H1 (cell line): ENCODE results near the gene ZBTB34. TPM values are rescaled to one million over a fixed set of nuclear protein-coding genes. Genes with fewer than 3 reads are reported as not detected.
A peak's percentile ranks its signal among the peaks of the same experiment; 100 is the strongest.

Source experiments
- CTCF ChIA-PET: fragments of 300-600 bp; sonication (Branson Sonifier 250); formaldehyde crosslinking; loops from one replicate; lab custom pipeline; 2021; ENCODE audit not compliant: partially characterized antibody; lab: Charles Lee
- POLR2A ChIA-PET: fragments of 300-600 bp; sonication (Branson Sonifier 250); formaldehyde crosslinking; loops from one replicate; lab custom pipeline; 2021; ENCODE audit warnings: inconsistent platforms; ENCODE audit not compliant: partially characterized antibody; lab: Charles Lee
- DNase-seq, 2 experiments: peaks; one replicate each; pipeline versions ENCODE4 v3.0.0 to v3.0.0-alpha.2; 2010 to 2022; ENCODE audit warnings: low spot score in 2 of 2, low read depth in 1 of 2, mixed read lengths in 1 of 2
- FAIRE-seq: peaks from 2 replicates; lab custom pipeline; 2011; peaks lifted over from hg19 to GRCh38; lab: Jason Lieb, UNC
- H2AFZ ChIP-seq: 2 replicates; pipeline ENCODE4 v1.8.1; 2012; ENCODE audit warnings: low read length, inconsistent platforms
- H2AK5ac ChIP-seq: 2 replicates; pipeline ENCODE4 v1.6.1; 2013; ENCODE audit warnings: low read depth, low read length
- H2BK120ac ChIP-seq: replicated peaks from 2 replicates; pipeline ENCODE3; 2013; ENCODE audit warnings: low read depth, low read length, inconsistent platforms
- H2BK12ac ChIP-seq: 2 replicates; pipeline ENCODE4 v1.6.1; 2013; ENCODE audit warnings: low read depth, low read length
- H2BK15ac ChIP-seq: 2 replicates; pipeline ENCODE4 v1.6.1; 2013; ENCODE audit warnings: low read length
- H2BK20ac ChIP-seq: 2 replicates; pipeline ENCODE4 v1.6.1; 2013; ENCODE audit warnings: low read length
- H2BK5ac ChIP-seq: 2 replicates; pipeline ENCODE4 v1.6.1; 2013; ENCODE audit warnings: low read depth, low read length
- H3K14ac ChIP-seq: 2 replicates; pipeline ENCODE4 v1.6.1; 2013; ENCODE audit warnings: inconsistent platforms; ENCODE audit not compliant: insufficient read length
- H3K18ac ChIP-seq: 2 replicates; pipeline ENCODE4 v1.6.1; 2013; ENCODE audit warnings: low read length; ENCODE audit errors: extremely low read depth
- H3K23ac ChIP-seq: 2 replicates; pipeline ENCODE4 v1.6.1; 2013; ENCODE audit warnings: inconsistent platforms; ENCODE audit not compliant: insufficient read length
- H3K23me2 ChIP-seq: 2 replicates; pipeline ENCODE4 v1.6.1; 2013; ENCODE audit warnings: low read depth, low read length
- H3K27ac ChIP-seq: 2 replicates; pipeline ENCODE4 v1.6.1; 2011; ENCODE audit warnings: low read depth, low read length, inconsistent platforms
- H3K27me3 ChIP-seq, 4 experiments: replicated peaks in 1 of 4; 1 replicate in 1 of 4; 2 replicates in 3 of 4; pipeline versions ENCODE4 v1.6.1 to v1.8.1; 2011 to 2013; ENCODE audit warnings: low read length in 3 of 4, mild to moderate bottlenecking in 3 of 4, inconsistent platforms in 2 of 4, mixed read lengths in 2 of 4, moderate library complexity in 1 of 4; ENCODE audit not compliant: control insufficient read depth in 3 of 4, insufficient read depth in 3 of 4; ENCODE audit errors: extremely low read depth in 1 of 4
- H3K36me3 ChIP-seq, 4 experiments: 2 replicates each; pipeline versions ENCODE4 v1.6.1 to v1.8.1; 2011 to 2013; ENCODE audit warnings: mild to moderate bottlenecking in 4 of 4, low read length in 3 of 4, moderate library complexity in 2 of 4, control low read depth in 1 of 4, inconsistent platforms in 1 of 4; ENCODE audit not compliant: insufficient read depth in 4 of 4, control insufficient read depth in 2 of 4
- H3K4ac ChIP-seq: replicated peaks from 2 replicates; pipeline ENCODE3; 2013; ENCODE audit warnings: low read length, low read depth, mixed read lengths, inconsistent platforms; ENCODE audit not compliant: insufficient read length
- H3K4me1 ChIP-seq, 4 experiments: replicated peaks in 1 of 4; 1 replicate in 1 of 4; 2 replicates in 3 of 4; pipeline versions ENCODE4 v1.6.1 to v1.8.1; 2011 to 2013; ENCODE audit warnings: low read length in 3 of 4, inconsistent platforms in 2 of 4, mixed read lengths in 1 of 4; ENCODE audit not compliant: insufficient read depth in 4 of 4, control insufficient read depth in 3 of 4
- H3K4me2 ChIP-seq, 2 experiments: 2 replicates each; pipeline versions ENCODE4 v1.6.1 to v1.8.1; 2011 to 2013; ENCODE audit warnings: low read depth in 2 of 2, low read length in 2 of 2, control low read depth in 1 of 2, inconsistent platforms in 1 of 2, mild to moderate bottlenecking in 1 of 2; ENCODE audit not compliant: insufficient read depth in 1 of 2
- H3K4me3 ChIP-seq, 4 experiments: fragments of 200-600, 300-600 bp in 1 of 4; sonication (generic), shearing (Covaris generic), sonication (Bioruptor Twin) in 1 of 4; 2 replicates each; pipeline versions ENCODE4 v1.5.1 to v1.8.1; 2011 to 2016; ENCODE audit warnings: low read length in 4 of 4, low read depth in 3 of 4, control low read depth in 2 of 4, inconsistent platforms in 2 of 4, mild to moderate bottlenecking in 2 of 4, mixed read lengths in 1 of 4, moderate library complexity in 1 of 4; ENCODE audit not compliant: insufficient read depth in 2 of 4; ENCODE audit errors: extremely low read depth in 1 of 4
- H3K56ac ChIP-seq: replicated peaks from 2 replicates; pipeline ENCODE3; 2013; ENCODE audit warnings: low read depth, mild to moderate bottlenecking, mixed read lengths, low read length, inconsistent platforms; ENCODE audit not compliant: insufficient read length
- H3K79me1 ChIP-seq: 2 replicates; pipeline ENCODE4 v1.6.1; 2013; ENCODE audit warnings: low read depth, low read length, control low read depth
- H3K79me2 ChIP-seq, 2 experiments: 2 replicates each; pipeline versions ENCODE4 v1.6.1 to v1.8.1; 2012 to 2013; ENCODE audit warnings: low read length in 2 of 2, mild to moderate bottlenecking in 2 of 2, inconsistent platforms in 1 of 2; ENCODE audit not compliant: insufficient read depth in 2 of 2, control insufficient read depth in 1 of 2
- H3K9ac ChIP-seq, 4 experiments: replicated peaks in 1 of 4; 1 replicate in 1 of 4; 2 replicates in 3 of 4; pipeline versions ENCODE4 v1.6.1 to v1.8.1; 2011 to 2013; ENCODE audit warnings: low read depth in 3 of 4, low read length in 3 of 4, control low read depth in 2 of 4, mild to moderate bottlenecking in 2 of 4, moderate library complexity in 2 of 4, inconsistent platforms in 1 of 4; ENCODE audit errors: extremely low read depth in 1 of 4
- H3K9me3 ChIP-seq, 2 experiments: 2 replicates each; pipeline versions ENCODE4 v1.6.1 to v1.8.1; 2012 to 2013; ENCODE audit warnings: mild to moderate bottlenecking in 2 of 2, moderate library complexity in 2 of 2, control low read depth in 1 of 2, inconsistent platforms in 1 of 2, low read depth in 1 of 2, low read length in 1 of 2, mixed read lengths in 1 of 2; ENCODE audit not compliant: insufficient read depth in 2 of 2
- H4K20me1 ChIP-seq, 2 experiments: replicated peaks in 1 of 2; 2 replicates each; pipeline versions ENCODE3 to v1.8.1; 2011 to 2013; ENCODE audit warnings: inconsistent platforms in 2 of 2, low read length in 2 of 2, mild to moderate bottlenecking in 1 of 2; ENCODE audit not compliant: insufficient read depth in 2 of 2, control insufficient read depth in 1 of 2
- H4K5ac ChIP-seq: 2 replicates; pipeline ENCODE4 v1.6.1; 2013; ENCODE audit warnings: low read length, low read depth, mixed read lengths, inconsistent platforms; ENCODE audit not compliant: insufficient read length
- H4K8ac ChIP-seq: 2 replicates; pipeline ENCODE4 v1.8.0; 2013; ENCODE audit warnings: mild to moderate bottlenecking, moderate library complexity, low read length, inconsistent platforms; ENCODE audit not compliant: insufficient read depth; ENCODE audit errors: extremely low read depth
- H4K91ac ChIP-seq: replicated peaks from 2 replicates; pipeline ENCODE3; 2013; ENCODE audit warnings: low read length, mixed read lengths, inconsistent platforms; ENCODE audit not compliant: insufficient read length
- KDM1A ChIP-seq: fragments of 200-600, 300-600 bp; sonication (generic); IDR thresholded peaks from 2 replicates; pipeline ENCODE4 v1.7.1; 2016; ENCODE audit warnings: mild to moderate bottlenecking, low read length, borderline replicate concordance
- TCF12 ChIP-seq: IDR thresholded peaks from 2 replicates; pipeline ENCODE4 v1.6.1; 2011; ENCODE audit warnings: low read depth, mild to moderate bottlenecking, low read length
- WGBS, 2 experiments: shearing (Covaris generic) in 1 of 2; methylation state at CpG; one replicate each; pipeline versions ENCODE4 v1.1.6 to v1.1.7; 2013 to 2015; ENCODE audit warnings: low lambda C conversion rate in 2 of 2, mixed read lengths in 2 of 2, inconsistent platforms in 1 of 2, low coverage in 1 of 2, missing lambda C conversion rate in 1 of 2; ENCODE audit not compliant: insufficient replicate concordance in 2 of 2, insufficient coverage in 1 of 2, insufficient read length in 1 of 2; ENCODE audit errors: extremely low coverage in 1 of 2, missing lambda C conversion rate in 1 of 2; 5-methylcytosine and 5-hydroxymethylcytosine counted together
- polyA plus RNA-seq, 7 experiments: library from polyadenylated mRNA; depleted of rRNA in 3 of 7; stranded (reverse) in 5 of 7; unstranded in 2 of 7; fragments of >200 nt in 5 of 7; fragments of 200-250 nt in 2 of 7; gene quantifications; 1 replicate in 5 of 7; 2 replicates in 1 of 7; 4 replicates in 1 of 7; pipeline versions ENCODE4 v1.2.1 to v1.2.3, GENCODE V29; 2011 to 2013; ENCODE audit warnings: missing spikeins in 2 of 7, mixed read lengths in 2 of 7
- total RNA-seq: library from RNA; stranded (reverse); fragmentation: NEBNext Ultra II Directional; extraction: Animal tissue kit (Norgen Biotek cat#: 25700); gene quantifications from 2 replicates; pipeline ENCODE4 v1.2.1, GENCODE V29; 2021

ZBTB34 gene
- total and polyA plus RNA-seq, 2 of the 8 experiments (the other 6 are each of a cell fraction or from before 2014, with no cell fraction given) = 8.2 to 15.9 TPM

DNA sequence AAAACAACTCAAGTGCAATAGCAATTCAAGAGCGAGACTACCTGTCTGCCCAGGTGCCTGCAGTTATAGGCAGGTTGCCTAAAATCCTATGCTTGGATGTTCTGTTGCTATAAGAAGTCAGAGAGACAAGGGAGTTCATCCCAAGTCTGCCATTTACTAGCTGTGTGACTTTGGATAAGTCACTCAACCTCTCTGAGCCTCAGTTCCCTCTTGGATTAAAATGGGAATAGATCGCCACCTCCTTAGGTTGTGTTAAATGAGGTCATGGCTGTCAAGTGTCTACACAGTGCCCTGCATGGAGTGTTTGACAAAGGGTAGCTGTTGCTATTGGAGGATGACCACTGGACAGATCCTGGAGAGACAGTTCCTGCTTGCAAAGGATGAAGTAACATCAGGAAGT lies 1.3 kb upstream of the ZBTB34 start:
- peaks cover 5 to 17% (median 8%) of the 10 kb centered on the region in 4 experiments for H3K4me1 ChIP-seq
- no peak overlapping the region for H3K9ac ChIP-seq
- H3K23me2 ChIP-seq = peaks cover 4% of the 10 kb centered on the region; the same call in 1 of the 2 replicates
- no peak overlapping the region for H3K4ac ChIP-seq
- no peak overlapping the region for H3K18ac ChIP-seq
- no peak overlapping the region; a peak in 1 of 4 replicates for H3K4me2 ChIP-seq
- H2BK5ac ChIP-seq = no peak overlapping the region
- peaks cover 4% of the 10 kb centered on the region; the same call in 1 of the 2 replicates for H3K79me1 ChIP-seq
- WGBS, 2 experiments = 80% methylated on average over 2 of the region's 2 CpGs; no CpG with 5 or more reads in 1 of the 2 experiments
- no peak overlapping the region for H2AFZ ChIP-seq
- DNase-seq (no peak), FAIRE-seq (no peak)
- no peak overlapping the region for H4K91ac ChIP-seq
- H2BK120ac ChIP-seq = no peak overlapping the region
- 0 out of 2 replicates have a peak overlapping the region, but pooled peaks have one; percentile 38 for H2BK15ac ChIP-seq
- no peak for TF ChIP-seq TCF12
- TF ChIP-seq KDM1A = peak; percentile 72; the same call in 1 of the 2 replicates
- H3K14ac ChIP-seq = no peak overlapping the region
- H4K5ac ChIP-seq = no peak overlapping the region
- H3K36me3 ChIP-seq = peaks cover 0 to 7% (median 1%) of the 10 kb centered on the region in 4 experiments; a peak in 1 of 8 replicates
- CTCF ChIA-PET = interaction anchor here (0.8 to 2.2 kb wide), 11 partner anchors 9 to 592 kb away, joined by 3 to 12 read pairs (median 4); partner anchors contain the start of genes LRSAM1 and RPL12
- peaks cover 0 to 7% of the 10 kb centered on the region in 2 experiments for H4K20me1 ChIP-seq
- no peak overlapping the region; the same call in 1 of the 2 replicates for H2AK5ac ChIP-seq
- no peak overlapping the region for H3K4me3 ChIP-seq
- peaks cover 6 to 26% of the 10 kb centered on the region in 2 experiments for H3K79me2 ChIP-seq
- H3K27me3 ChIP-seq = no peaks in the 10 kb centered on the region; a peak in 3 of 7 replicates
- no peak overlapping the region for H3K56ac ChIP-seq
- H3K27ac ChIP-seq = no peak overlapping the region
- no peak overlapping the region for H2BK12ac ChIP-seq
- no peak overlapping the region for H2BK20ac ChIP-seq
- POLR2A ChIA-PET = interaction anchor here (0.7 to 1.5 kb wide), 2 partner anchors 13 to 16 kb away, joined by 3 read pairs; no protein-coding TSS in a partner anchor
- H4K8ac ChIP-seq = no peak overlapping the region
- H3K9me3 ChIP-seq = no peaks in the 10 kb centered on the region
- H3K23ac ChIP-seq = no peak overlapping the region
